ENCODE measurements around the gene FMNL1. TPM values are rescaled to one million over a fixed set of nuclear protein-coding genes. Genes with fewer than 3 reads are reported as not detected.

Gene FMNL1
- polyA plus RNA-seq, 3 donors: 23.8 to 826 (median 24.8) TPM

DNA sequence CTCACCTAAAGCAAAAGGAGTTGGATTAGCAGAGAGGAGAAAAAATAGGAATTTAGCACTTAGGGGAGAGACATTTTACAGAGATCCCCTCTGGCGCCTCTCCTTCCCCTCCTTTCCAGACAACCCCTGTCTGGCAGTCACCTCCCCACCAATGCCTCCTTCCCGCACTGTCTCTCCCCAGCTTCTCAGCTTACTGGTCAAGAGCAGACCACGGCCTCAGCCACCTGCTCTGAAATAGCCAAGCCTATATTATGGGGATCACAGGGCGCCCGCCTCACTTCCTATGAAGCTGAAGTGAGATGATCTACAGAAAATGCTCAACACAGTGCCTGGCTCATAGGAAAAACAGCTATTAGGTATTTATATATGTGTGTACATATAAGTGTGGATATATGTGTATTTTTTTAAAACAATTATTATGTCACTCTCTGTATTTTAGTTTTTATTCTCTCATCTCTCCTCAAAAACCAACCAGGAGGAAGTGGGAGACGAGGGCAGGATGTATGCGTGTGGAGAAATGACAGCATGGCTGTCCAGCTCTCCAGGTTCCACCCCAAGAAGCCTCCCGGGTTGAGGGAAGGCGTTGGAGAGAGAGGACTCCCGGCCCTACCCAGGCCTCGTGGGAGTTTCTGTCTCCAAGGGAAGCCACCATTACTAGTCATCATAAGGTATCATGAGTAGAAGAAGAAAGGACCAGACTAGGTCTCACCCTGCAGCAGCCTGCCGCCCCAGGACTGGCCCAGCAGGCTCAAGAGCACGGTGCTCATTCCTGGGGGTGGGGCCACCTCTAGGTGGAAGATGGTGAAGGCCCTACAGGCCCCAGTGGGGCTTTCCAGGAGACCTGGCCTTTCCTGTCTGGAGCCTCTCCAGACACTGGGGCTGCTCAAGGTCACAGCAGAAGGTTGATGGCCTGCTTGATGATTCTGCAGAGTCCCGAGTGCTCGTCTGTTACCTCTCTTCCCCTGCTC lies 67.9 kb downstream of the FMNL1 start:
- Mint-ChIP-seq H3K27ac (peak overlapping the region in 4 of 7 donors; percentile 8 to 57 (median 48)), H3K27me3 (ENCODE audit: low read depth in 3 of 3) (peaks cover 0 to 2% (median 2%) of the 10 kb centered on the region in 3 donors), H3K4me1 (peaks cover 51% of the 10 kb centered on the region), H3K36me3 (peaks cover 61 to 78% of the 10 kb centered on the region in 2 donors), H3K9me3 (peaks cover 0 to 2% (median 0%) of the 10 kb centered on the region in 7 donors), H3K4me3 (no peak overlapping the region)
- no peak overlapping the region for H3K4me3 ChIP-seq (replicated peaks in 1 of 3; ENCODE audit: low read depth in 2 of 3, low read length in 3 of 3)
- peaks cover 51 to 53% of the 10 kb centered on the region in 2 donors for H3K4me1 ChIP-seq (ENCODE audit: control insufficient read depth in 1 of 2, insufficient read depth in 2 of 2, low read length in 2 of 2)
- H3K79me2 ChIP-seq (ENCODE audit: insufficient read depth, low read length): peaks cover 31% of the 10 kb centered on the region
- DNase-seq: no peak
- TF ChIP-seq, protein P1, sequence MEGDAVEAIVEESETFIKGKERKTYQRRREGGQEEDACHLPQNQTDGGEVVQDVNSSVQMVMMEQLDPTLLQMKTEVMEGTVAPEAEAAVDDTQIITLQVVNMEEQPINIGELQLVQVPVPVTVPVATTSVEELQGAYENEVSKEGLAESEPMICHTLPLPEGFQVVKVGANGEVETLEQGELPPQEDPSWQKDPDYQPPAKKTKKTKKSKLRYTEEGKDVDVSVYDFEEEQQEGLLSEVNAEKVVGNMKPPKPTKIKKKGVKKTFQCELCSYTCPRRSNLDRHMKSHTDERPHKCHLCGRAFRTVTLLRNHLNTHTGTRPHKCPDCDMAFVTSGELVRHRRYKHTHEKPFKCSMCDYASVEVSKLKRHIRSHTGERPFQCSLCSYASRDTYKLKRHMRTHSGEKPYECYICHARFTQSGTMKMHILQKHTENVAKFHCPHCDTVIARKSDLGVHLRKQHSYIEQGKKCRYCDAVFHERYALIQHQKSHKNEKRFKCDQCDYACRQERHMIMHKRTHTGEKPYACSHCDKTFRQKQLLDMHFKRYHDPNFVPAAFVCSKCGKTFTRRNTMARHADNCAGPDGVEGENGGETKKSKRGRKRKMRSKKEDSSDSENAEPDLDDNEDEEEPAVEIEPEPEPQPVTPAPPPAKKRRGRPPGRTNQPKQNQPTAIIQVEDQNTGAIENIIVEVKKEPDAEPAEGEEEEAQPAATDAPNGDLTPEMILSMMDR (IDR thresholded peaks at IDR 0.05): no peak
- H3K9ac ChIP-seq (ENCODE audit: insufficient read depth, low read length, poor library complexity, severe bottlenecking): no peak overlapping the region
- H2AFZ ChIP-seq (ENCODE audit: insufficient read depth, low read depth, low read length, poor library complexity, severe bottlenecking): no peak overlapping the region
- H4K20me1 ChIP-seq (ENCODE audit: insufficient read depth, low read length): peaks cover 47% of the 10 kb centered on the region
- intact Hi-C loops (cut with micrococcal nuclease): loop anchor here (5.0 kb wide), 2 partner anchors 33 to 38 kb away; no protein-coding TSS in a partner anchor
- no peaks in the 10 kb centered on the region for H3K27me3 ChIP-seq (ENCODE audit: control insufficient read depth in 2 of 2, insufficient read depth in 2 of 2, low read length in 2 of 2)
- 90% methylated on average over 4 of the region's 15 CpGs for WGBS (ENCODE audit: insufficient coverage)
- peaks cover 47 to 59% of the 10 kb centered on the region in 2 donors for H3K36me3 ChIP-seq (replicated peaks in 1 of 2; ENCODE audit: control insufficient read depth in 1 of 2, insufficient read depth in 2 of 2, low read length in 2 of 2)
- H3K4me2 ChIP-seq (replicated peaks; ENCODE audit: extremely low read depth, low read length, poor library complexity, severe bottlenecking): no peak overlapping the region
- H3K27ac ChIP-seq (ENCODE audit: low read depth in 1 of 2, low read length in 2 of 2): no peak overlapping the region
- H3K9me3 ChIP-seq (replicated peaks in 1 of 2; ENCODE audit: control insufficient read depth in 1 of 2, insufficient read depth in 1 of 2, low read length in 2 of 2): no peaks in the 10 kb centered on the region

DNA sequence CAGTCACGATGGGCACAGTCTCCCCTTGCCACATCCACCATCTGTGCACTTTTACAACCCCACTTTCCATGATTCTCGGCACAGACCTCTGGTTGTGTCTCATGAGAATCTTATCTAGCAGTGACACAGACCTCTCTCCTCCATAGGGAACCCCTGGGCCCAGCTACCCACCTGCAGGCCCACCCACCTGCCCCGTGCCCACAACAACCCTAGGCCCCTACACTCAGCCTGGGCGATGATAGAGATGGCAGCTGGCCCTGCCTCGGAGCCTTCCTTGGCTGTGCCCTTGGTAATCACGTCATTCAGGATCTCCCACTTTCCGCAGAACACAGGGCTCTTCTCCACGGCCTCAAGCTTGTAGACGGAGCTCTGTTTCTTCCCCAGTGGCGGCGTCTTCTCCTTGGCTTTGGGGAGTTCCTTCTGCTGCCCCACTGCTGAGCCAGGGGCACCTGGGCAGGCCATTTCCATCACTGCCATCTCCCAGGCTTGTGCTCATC lies 68.6 kb downstream of the FMNL1 start:
- peak overlapping the region in 1 of 3 experiments; percentile 36 for H3K4me3 ChIP-seq (replicated peaks in 1 of 3; ENCODE audit: low read depth in 2 of 3, low read length in 3 of 3)
- Mint-ChIP-seq H3K27me3 (ENCODE audit: low read depth in 3 of 3) (peaks cover 0 to 2% (median 2%) of the 10 kb centered on the region in 3 donors), H3K9me3 (peaks cover 0 to 2% (median 0%) of the 10 kb centered on the region in 7 donors), H3K4me3 (no peak overlapping the region), H3K4me1 (peaks cover 58% of the 10 kb centered on the region), H3K36me3 (peaks cover 56 to 77% of the 10 kb centered on the region in 2 donors), H3K27ac (peak overlapping the region; percentile 85 to 94 (median 89))
- H4K20me1 ChIP-seq (ENCODE audit: insufficient read depth, low read length): peaks cover 43% of the 10 kb centered on the region
- no peak overlapping the region for H3K4me2 ChIP-seq (replicated peaks; ENCODE audit: extremely low read depth, low read length, poor library complexity, severe bottlenecking)
- H3K9me3 ChIP-seq (replicated peaks in 1 of 2; ENCODE audit: control insufficient read depth in 1 of 2, insufficient read depth in 1 of 2, low read length in 2 of 2): no peaks in the 10 kb centered on the region
- peaks cover 41 to 52% of the 10 kb centered on the region in 2 donors for H3K36me3 ChIP-seq (replicated peaks in 1 of 2; ENCODE audit: control insufficient read depth in 1 of 2, insufficient read depth in 2 of 2, low read length in 2 of 2)
- peak overlapping the region; percentile 19 to 77 for H3K27ac ChIP-seq (ENCODE audit: low read depth in 1 of 2, low read length in 2 of 2)
- peaks cover 38% of the 10 kb centered on the region for H3K79me2 ChIP-seq (ENCODE audit: insufficient read depth, low read length)
- H3K9ac ChIP-seq (ENCODE audit: insufficient read depth, low read length, poor library complexity, severe bottlenecking): no peak overlapping the region
- H3K4me1 ChIP-seq (ENCODE audit: control insufficient read depth in 1 of 2, insufficient read depth in 2 of 2, low read length in 2 of 2): peaks cover 58 to 61% of the 10 kb centered on the region in 2 donors
- no peak for DNase-seq
- 97% methylated on average over 10 of the region's 11 CpGs for WGBS (ENCODE audit: insufficient coverage)
- no peak overlapping the region for H2AFZ ChIP-seq (ENCODE audit: insufficient read depth, low read depth, low read length, poor library complexity, severe bottlenecking)
- H3K27me3 ChIP-seq (ENCODE audit: control insufficient read depth in 2 of 2, insufficient read depth in 2 of 2, low read length in 2 of 2): no peaks in the 10 kb centered on the region
- intact Hi-C loops (cut with micrococcal nuclease): loop anchor here in 1 of 2 donors (5.0 kb wide), 1 partner anchor 37 kb away; no protein-coding TSS in a partner anchor
- TF ChIP-seq, protein P1 (IDR thresholded peaks at IDR 0.05): no peak

Measured in CD14-positive monocyte (primary cell).